ENCODE results near the gene ASPG.

ASPG gene

GRCh38 chr14:104118006-104118844 lies 32.7 kb downstream of the ASPG start:
- no peak for FAIRE-seq

- no peak for FAIRE-seq
Measured at GRCh38 chr14:104119119-104119487, 33.6 kb downstream of the ASPG start.

- no peak for FAIRE-seq
Measured at GRCh38 chr14:104119488-104120251, 34.2 kb downstream of the ASPG start.

- FAIRE-seq: no peak
Measured at GRCh38 chr14:104120281-104120741, 34.8 kb downstream of the ASPG start.

- FAIRE-seq: no peak
Measured at GRCh38 chr14:104121142-104121541, 35.6 kb downstream of the ASPG start.

GRCh38 chr14:104123879-104124278 lies 38.4 kb downstream of the ASPG start:
- no peak for FAIRE-seq

GRCh38 chr14:104125011-104125410 lies 39.5 kb downstream of the ASPG start:
- FAIRE-seq: no peak

GRCh38 chr14:104126753-104127152 lies 41.3 kb downstream of the ASPG start:
- no peak for FAIRE-seq

GRCh38 chr14:104128981-104129380 lies 43.5 kb downstream of the ASPG start:
- FAIRE-seq: no peak

- FAIRE-seq: no peak
Measured at GRCh38 chr14:104129556-104129955, 44.1 kb downstream of the ASPG start.

GRCh38 chr14:104130974-104131651 lies 45.6 kb downstream of the ASPG start:
- no peak for FAIRE-seq

GRCh38 chr14:104131968-104132732 lies 46.6 kb downstream of the ASPG start:
- FAIRE-seq: no peak

- no peak for FAIRE-seq
Measured at GRCh38 chr14:104132981-104133380, 47.5 kb downstream of the ASPG start.

GRCh38 chr14:104133496-104133895 lies 48.0 kb downstream of the ASPG start:
- FAIRE-seq: no peak

GRCh38 chr14:104134061-104134965 lies 48.8 kb downstream of the ASPG start:
- no peak for FAIRE-seq

- FAIRE-seq: no peak
Measured at GRCh38 chr14:104135121-104135903, 49.8 kb downstream of the ASPG start.

GRCh38 chr14:104135904-104136471 lies 50.5 kb downstream of the ASPG start:
- no peak for FAIRE-seq

- FAIRE-seq: no peak
Measured at GRCh38 chr14:104136472-104137296, 51.2 kb downstream of the ASPG start.

GRCh38 chr14:104137297-104138097 lies 52.0 kb downstream of the ASPG start:
- FAIRE-seq: no peak

Data from TTC549 (cell line).